ENCODE measurements around the gene COL9A3.

COL9A3 gene

GRCh38 chr20:62778601-62779416 is 38.0 kb upstream of the COL9A3 start:
- no peak for DNase-seq

GRCh38 chr20:62779417-62779685 is 37.5 kb upstream of the COL9A3 start:
- no peak for DNase-seq

GRCh38 chr20:62780204-62780603 is 36.6 kb upstream of the COL9A3 start:
- DNase-seq, result no peak

- DNase-seq, result no peak
These were observed 36.2 kb upstream of the COL9A3 start for GRCh38 chr20:62780696-62781095.

GRCh38 chr20:62782149-62782892 is 34.5 kb upstream of the COL9A3 start:
- DNase-seq, result no peak

GRCh38 chr20:62782893-62783278 is 34.0 kb upstream of the COL9A3 start:
- DNase-seq, result no peak

- DNase-seq, result no peak
These were observed 32.4 kb upstream of the COL9A3 start for GRCh38 chr20:62784497-62784896.

- no peak for DNase-seq
These were observed 31.5 kb upstream of the COL9A3 start for GRCh38 chr20:62785393-62785792.

- no peak for DNase-seq
These were observed 30.7 kb upstream of the COL9A3 start for GRCh38 chr20:62786157-62786556.

- DNase-seq, result no peak
These were observed 29.5 kb upstream of the COL9A3 start for GRCh38 chr20:62787321-62787720.

- no peak for DNase-seq
These were observed 29.0 kb upstream of the COL9A3 start for GRCh38 chr20:62787866-62788265.

GRCh38 chr20:62788607-62789006 is 28.2 kb upstream of the COL9A3 start:
- DNase-seq, result no peak

- no peak for DNase-seq
These were observed 26.8 kb upstream of the COL9A3 start for GRCh38 chr20:62790075-62790474.

- peak; percentile 47 for DNase-seq
These were observed 25.3 kb upstream of the COL9A3 start for GRCh38 chr20:62791301-62792181.

- no peak for DNase-seq
These were observed 24.5 kb upstream of the COL9A3 start for GRCh38 chr20:62792182-62792939.

GRCh38 chr20:62792940-62793756 is 23.7 kb upstream of the COL9A3 start:
- no peak for DNase-seq

GRCh38 chr20:62793757-62794006 is 23.2 kb upstream of the COL9A3 start:
- no peak for DNase-seq

GRCh38 chr20:62794007-62794724 is 22.7 kb upstream of the COL9A3 start:
- DNase-seq, result peak; percentile 71

- DNase-seq, result no peak
These were observed 21.7 kb upstream of the COL9A3 start for GRCh38 chr20:62795023-62795761.

GRCh38 chr20:62796699-62797491 is 20.0 kb upstream of the COL9A3 start:
- DNase-seq, result no peak

Data from T1000 (cell line).